Bronchial epithelial cell (primary cell): Measurements from ENCODE around the gene F2R. TPM values are rescaled to one million over a fixed set of nuclear protein-coding genes. Genes with fewer than 3 reads are reported as not detected.

Experiments used
- DNase-seq: peaks from one replicate; pipeline ENCODE4 v3.0.0-alpha.2; 2010; ENCODE audit warnings: low read depth
- FAIRE-seq: peaks from 2 replicates; lab custom pipeline; 2011; peaks lifted over from hg19 to GRCh38; lab: Jason Lieb, UNC
- H3K27me3 ChIP-seq: 2 replicates; pipeline ENCODE4 v1.5.1; 2011; ENCODE audit warnings: low read length; ENCODE audit not compliant: control insufficient read depth, insufficient read depth
- H3K36me3 ChIP-seq: 2 replicates; pipeline ENCODE4 v1.5.1; 2011; ENCODE audit warnings: low read length; ENCODE audit not compliant: control insufficient read depth, insufficient read depth
- H3K4me3 ChIP-seq: 2 replicates; pipeline ENCODE4 v1.5.1; 2011; ENCODE audit warnings: mild to moderate bottlenecking, low read depth, low read length, control low read depth
- CTCF ChIP-seq: IDR thresholded peaks from 2 replicates; pipeline ENCODE4 v1.5.1; 2011; ENCODE audit warnings: mild to moderate bottlenecking, moderate library complexity, low read length, control low read depth, inconsistent platforms; ENCODE audit not compliant: insufficient read depth, severe bottlenecking
- total RNA-seq: library from RNA; depleted of rRNA; stranded (reverse); fragments of >200 nt; gene quantifications from 2 replicates; pipeline ENCODE4 v1.2.1, GENCODE V29; 2014

F2R gene
- total RNA-seq, 1 donor from 2014 or later: 12.1 TPM

GRCh38 chr5:76723906-76724305 is 8.0 kb downstream of the F2R start:
- Histone ChIP-seq H3K27me3 (no peaks in the 10 kb centered on the region), H3K36me3 (no peaks in the 10 kb centered on the region), H3K4me3 (no peak overlapping the region)
- FAIRE-seq (no peak), DNase-seq (no peak)
- no peak for TF ChIP-seq CTCF

GRCh38 chr5:76724871-76725270 is 8.9 kb downstream of the F2R start:
- Histone ChIP-seq H3K27me3 (no peaks in the 10 kb centered on the region), H3K36me3 (no peaks in the 10 kb centered on the region), H3K4me3 (no peak overlapping the region)
- DNase-seq (peak; percentile 59), FAIRE-seq (no peak)
- no peak for TF ChIP-seq CTCF

- H3K36me3 ChIP-seq: peaks cover 1% of the 10 kb centered on the region
- FAIRE-seq: no peak
- H3K4me3 ChIP-seq: no peak overlapping the region
Measured at GRCh38 chr5:76728965-76729364, 13.0 kb downstream of the F2R start.

GRCh38 chr5:76729373-76730290 is 13.7 kb downstream of the F2R start:
- FAIRE-seq: no peak
- no peak for TF ChIP-seq CTCF
- DNase-seq: no peak
- no peaks in the 10 kb centered on the region for H3K27me3 ChIP-seq
- peaks cover 1% of the 10 kb centered on the region for H3K36me3 ChIP-seq
- no peak overlapping the region for H3K4me3 ChIP-seq

More at GRCh38 chr5:76728965-76729364, 13.0 kb downstream of the F2R start:
- no peak for TF ChIP-seq CTCF
- no peak for DNase-seq
- H3K27me3 ChIP-seq: no peaks in the 10 kb centered on the region

- Histone ChIP-seq H3K4me3 (no peak overlapping the region), H3K36me3 (peaks cover 1% of the 10 kb centered on the region), H3K27me3 (no peaks in the 10 kb centered on the region)
- FAIRE-seq (no peak), DNase-seq (no peak)
- no peak for TF ChIP-seq CTCF
Measured at GRCh38 chr5:76732405-76733048, 16.6 kb downstream of the F2R start.
